Neural cell (in vitro differentiated cells): Measurements from ENCODE around the gene GLRA2.

Experiments
- CTCF ChIP-seq: fragments of 450-650 bp; IDR thresholded peaks from 2 replicates; pipeline ENCODE4 v1.5.1; 2014; ENCODE audit warnings: antibody characterized with exemption, mild to moderate bottlenecking, moderate library complexity; ENCODE audit not compliant: poor library complexity, severe bottlenecking
- EP300 ChIP-seq: fragments of 450-650 bp; conservative IDR thresholded peaks from 2 replicates; pipeline ENCODE4 v1.6.1; 2014; ENCODE audit warnings: antibody characterized with exemption, mild to moderate bottlenecking, moderate library complexity; ENCODE audit not compliant: poor library complexity, severe bottlenecking
- TAF1 ChIP-seq: IDR thresholded peaks from 2 replicates; pipeline ENCODE4 v1.6.1; 2012; ENCODE audit warnings: low read depth

DNA sequence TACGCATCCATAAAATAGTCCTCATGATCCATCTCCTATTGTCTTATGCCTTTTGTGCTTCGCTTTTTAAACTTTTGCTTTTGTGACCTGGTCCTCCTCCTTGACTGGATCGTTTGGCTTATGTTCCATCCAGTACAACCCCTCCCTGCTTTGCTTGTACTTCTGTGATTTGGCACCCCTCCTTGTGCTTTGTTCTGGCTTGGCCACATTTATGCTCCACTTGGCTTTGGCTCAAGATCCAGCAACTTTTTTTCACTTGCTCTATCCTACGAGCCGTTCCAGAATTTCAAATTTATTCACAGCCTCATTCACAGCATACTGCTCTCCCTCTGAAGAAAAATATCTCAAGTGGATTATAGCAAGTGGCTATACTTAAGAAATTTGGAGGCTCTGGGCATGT lies 28.0 kb upstream of the GLRA2 start:
- TF ChIP-seq CTCF (no peak), TAF1 (no peak), EP300 (no peak)
